Measurements from ENCODE around the gene SOCS1. TPM values are rescaled to one million over a fixed set of nuclear protein-coding genes. Genes with fewer than 3 reads are reported as not detected.
"Not testable (repeated sequence)": the region's sequence is repeated elsewhere in the genome, so short reads cannot be mapped to it uniquely, and the experiment has no call there.

Gene SOCS1
- total RNA-seq, 1 donor from 2014 or later = 6.0 TPM

GRCh38 chr16:11224894-11225676 is 30.9 kb downstream of the SOCS1 start:
- DNase-seq (ENCODE audit: low spot score) = peak; percentile 40

GRCh38 chr16:11224096-11224893 is 31.7 kb downstream of the SOCS1 start:
- peak; percentile 61 for DNase-seq (ENCODE audit: low spot score)

- DNase-seq (ENCODE audit: low spot score) = not testable (repeated sequence)
Observed at GRCh38 chr16:11220507-11220906, 35.5 kb downstream of the SOCS1 start.

GRCh38 chr16:11219178-11219577 is 36.8 kb downstream of the SOCS1 start:
- DNase-seq (ENCODE audit: low spot score) = no peak

- no peak for DNase-seq (ENCODE audit: low spot score)
Observed at GRCh38 chr16:11218604-11218962, 37.4 kb downstream of the SOCS1 start.

GRCh38 chr16:11217651-11218603 is 38.1 kb downstream of the SOCS1 start:
- no peak for DNase-seq (ENCODE audit: low spot score)

- no peak for DNase-seq (ENCODE audit: low spot score)
Observed at GRCh38 chr16:11215935-11216556, 40.0 kb downstream of the SOCS1 start.

- no peak for DNase-seq (ENCODE audit: low spot score)
Observed at GRCh38 chr16:11213799-11214198, 42.2 kb downstream of the SOCS1 start.

GRCh38 chr16:11213373-11213772 is 42.6 kb downstream of the SOCS1 start:
- no peak for DNase-seq (ENCODE audit: low spot score)

- DNase-seq (ENCODE audit: low spot score) = no peak
Observed at GRCh38 chr16:11212798-11213196, 43.2 kb downstream of the SOCS1 start.

- no peak for DNase-seq (ENCODE audit: low spot score)
Observed at GRCh38 chr16:11211977-11212797, 43.8 kb downstream of the SOCS1 start.

- DNase-seq (ENCODE audit: low spot score) = no peak
Observed at GRCh38 chr16:11211061-11211976, 44.7 kb downstream of the SOCS1 start.

GRCh38 chr16:11210260-11210659 is 45.7 kb downstream of the SOCS1 start:
- DNase-seq (ENCODE audit: low spot score) = no peak

- no peak for DNase-seq (ENCODE audit: low spot score)
Observed at GRCh38 chr16:11208916-11209665, 46.9 kb downstream of the SOCS1 start.

GRCh38 chr16:11207646-11208045 is 48.4 kb downstream of the SOCS1 start:
- no peak for DNase-seq (ENCODE audit: low spot score)

- DNase-seq (ENCODE audit: low spot score) = no peak
Observed at GRCh38 chr16:11205754-11206581, 50.0 kb downstream of the SOCS1 start.

- no peak for DNase-seq (ENCODE audit: low spot score)
Observed at GRCh38 chr16:11205065-11205699, 50.8 kb downstream of the SOCS1 start.

All from mucosa of gallbladder (tissue), 1 donor.